ENCODE results near the gene LRFN3. TPM values are rescaled to one million over a fixed set of nuclear protein-coding genes. Genes with fewer than 3 reads are reported as not detected.

LRFN3 gene
- total RNA-seq, 2 experiments from 2014 or later: 2.8 to 6.0 TPM

DNA sequence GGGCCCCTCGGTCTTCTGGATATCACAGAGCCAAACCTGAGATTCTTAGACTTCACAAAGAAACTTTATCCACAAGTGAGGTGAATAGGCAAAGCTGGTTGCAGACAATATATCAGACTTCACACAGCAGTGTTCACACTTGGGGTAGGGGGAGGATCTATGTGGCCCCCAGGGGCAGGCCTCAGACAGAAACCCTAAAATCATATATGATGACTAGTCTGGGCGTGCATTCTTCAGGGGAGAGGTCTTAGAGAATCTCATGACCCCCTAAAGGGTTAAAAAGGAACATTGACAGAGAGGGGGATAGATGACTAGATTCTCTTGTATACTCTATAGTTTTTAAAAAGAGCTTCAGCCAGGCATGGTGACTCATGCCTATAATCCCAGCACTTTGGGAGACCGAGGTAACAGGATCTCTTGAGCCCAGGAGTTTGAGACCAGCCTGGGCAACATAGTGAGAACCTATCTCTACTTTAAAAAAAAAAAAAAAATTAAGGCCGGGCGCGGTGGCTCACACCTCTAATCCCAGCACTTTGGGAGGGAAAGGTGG lies 30.9 kb upstream of the LRFN3 start:
- ChIA-PET CTCF (ENCODE audit: unreplicated experiment) (no interaction called here), POLR2A (no interaction called here)
- H3K36me3 ChIP-seq (ENCODE audit: insufficient read depth, low read length): no peaks in the 10 kb centered on the region
- H3K9me2 ChIP-seq (ENCODE audit: insufficient read depth, low read length): no peaks in the 10 kb centered on the region
- intact Hi-C loops (cut with micrococcal nuclease; ENCODE audit: unreplicated experiment): no loop called here
- DNase-seq (ENCODE audit: low spot score): no peak
- H3K9me3 ChIP-seq (ENCODE audit: low read length): no peaks in the 10 kb centered on the region
- peak overlapping the region; percentile 87 for H3K27ac ChIP-seq (ENCODE audit: low read depth, low read length, poor library complexity, severe bottlenecking)
- no peak overlapping the region for H2AFZ ChIP-seq (ENCODE audit: low read length)
- H4K20me1 ChIP-seq (ENCODE audit: insufficient read depth, low read length): no peaks in the 10 kb centered on the region
- BruUV-seq (replicated peaks): no TSS peak
- peaks cover 70% of the 10 kb centered on the region for H3K4me1 ChIP-seq (ENCODE audit: insufficient read depth, low read length, poor library complexity, severe bottlenecking)
- no peak overlapping the region for H3K4me3 ChIP-seq (ENCODE audit: low read depth, low read length, poor library complexity, severe bottlenecking)
- TF ChIP-seq, protein P1, sequence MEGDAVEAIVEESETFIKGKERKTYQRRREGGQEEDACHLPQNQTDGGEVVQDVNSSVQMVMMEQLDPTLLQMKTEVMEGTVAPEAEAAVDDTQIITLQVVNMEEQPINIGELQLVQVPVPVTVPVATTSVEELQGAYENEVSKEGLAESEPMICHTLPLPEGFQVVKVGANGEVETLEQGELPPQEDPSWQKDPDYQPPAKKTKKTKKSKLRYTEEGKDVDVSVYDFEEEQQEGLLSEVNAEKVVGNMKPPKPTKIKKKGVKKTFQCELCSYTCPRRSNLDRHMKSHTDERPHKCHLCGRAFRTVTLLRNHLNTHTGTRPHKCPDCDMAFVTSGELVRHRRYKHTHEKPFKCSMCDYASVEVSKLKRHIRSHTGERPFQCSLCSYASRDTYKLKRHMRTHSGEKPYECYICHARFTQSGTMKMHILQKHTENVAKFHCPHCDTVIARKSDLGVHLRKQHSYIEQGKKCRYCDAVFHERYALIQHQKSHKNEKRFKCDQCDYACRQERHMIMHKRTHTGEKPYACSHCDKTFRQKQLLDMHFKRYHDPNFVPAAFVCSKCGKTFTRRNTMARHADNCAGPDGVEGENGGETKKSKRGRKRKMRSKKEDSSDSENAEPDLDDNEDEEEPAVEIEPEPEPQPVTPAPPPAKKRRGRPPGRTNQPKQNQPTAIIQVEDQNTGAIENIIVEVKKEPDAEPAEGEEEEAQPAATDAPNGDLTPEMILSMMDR (conservative IDR thresholded peaks at IDR 0.05; ENCODE audit: low read length): no peak
- TF ChIP-seq EZH2phosphoT487 (IDR thresholded peaks at IDR 0.05; ENCODE audit: borderline replicate concordance, low read depth, low read length): no peak
- H3K4me2 ChIP-seq (ENCODE audit: low read length): no peak overlapping the region
- peaks cover 11% of the 10 kb centered on the region; the same call in 1 of the 2 replicates for H3K79me2 ChIP-seq (ENCODE audit: insufficient read depth, low read depth, low read length)

DNA sequence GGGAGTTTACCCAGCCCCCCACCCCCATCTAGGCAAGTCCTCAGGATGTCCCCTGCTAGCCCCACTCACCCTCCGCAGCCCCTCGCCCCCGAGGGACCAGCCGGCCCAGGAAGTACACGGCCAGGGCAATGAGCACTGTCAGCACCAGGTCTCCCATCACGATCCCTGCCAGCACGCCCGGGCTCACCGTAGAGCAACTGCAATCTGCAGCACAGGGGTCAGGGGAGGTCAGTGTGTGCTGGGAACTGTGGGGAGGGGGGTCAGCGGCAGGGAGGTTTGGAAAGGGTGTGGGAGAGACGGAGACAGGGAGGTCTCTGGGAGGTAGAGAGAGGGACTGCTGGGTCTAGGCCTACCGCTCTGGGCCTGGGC lies 28.8 kb upstream of the LRFN3 start:
- no peak overlapping the region for H2AFZ ChIP-seq (ENCODE audit: low read length)
- no peak overlapping the region for H3K27ac ChIP-seq (ENCODE audit: low read depth, low read length, poor library complexity, severe bottlenecking)
- H3K4me3 ChIP-seq (ENCODE audit: low read depth, low read length, poor library complexity, severe bottlenecking): no peak overlapping the region
- TF ChIP-seq EZH2phosphoT487 (IDR thresholded peaks at IDR 0.05; ENCODE audit: borderline replicate concordance, low read depth, low read length): no peak
- TF ChIP-seq, protein P1 (conservative IDR thresholded peaks at IDR 0.05; ENCODE audit: low read length): no peak
- no peaks in the 10 kb centered on the region for H3K9me2 ChIP-seq (ENCODE audit: insufficient read depth, low read length)
- H3K4me1 ChIP-seq (ENCODE audit: insufficient read depth, low read length, poor library complexity, severe bottlenecking): peaks cover 58% of the 10 kb centered on the region
- CTCF ChIA-PET (ENCODE audit: unreplicated experiment): no interaction called here
- H3K9me3 ChIP-seq (ENCODE audit: low read length): no peaks in the 10 kb centered on the region
- intact Hi-C loops (cut with micrococcal nuclease; ENCODE audit: unreplicated experiment): no loop called here
- no TSS peak for BruUV-seq (replicated peaks)
- H3K79me2 ChIP-seq (ENCODE audit: insufficient read depth, low read depth, low read length): peaks cover 5% of the 10 kb centered on the region; the same call in 1 of the 2 replicates
- no peak overlapping the region for H3K4me2 ChIP-seq (ENCODE audit: low read length)
- no peaks in the 10 kb centered on the region for H3K36me3 ChIP-seq (ENCODE audit: insufficient read depth, low read length)
- DNase-seq (ENCODE audit: low spot score): no peak
- H4K20me1 ChIP-seq (ENCODE audit: insufficient read depth, low read length): no peaks in the 10 kb centered on the region
- POLR2A ChIA-PET: no interaction called here

GRCh38 chr19:35908010-35908441 lies 28.1 kb upstream of the LRFN3 start, which contains the start of gene TYROBP:
Gene TYROBP, minus strand, starts transcription at chr19:35908295. Its CDS starts 67 bp downstream, at chr19:35908228.
- DNase-seq (ENCODE audit: low spot score): no peak
- TF ChIP-seq, protein P1 (conservative IDR thresholded peaks at IDR 0.05; ENCODE audit: low read length): no peak
- no peak for TF ChIP-seq EZH2phosphoT487 (IDR thresholded peaks at IDR 0.05; ENCODE audit: borderline replicate concordance, low read depth, low read length)
- Histone ChIP-seq H2AFZ (ENCODE audit: low read length) (peak within 1 kb of the TSS; percentile 78), H3K4me3 (ENCODE audit: low read depth, low read length, poor library complexity, severe bottlenecking) (peak within 1 kb of the TSS; percentile 1), H3K9me2 (ENCODE audit: insufficient read depth, low read length) (no peaks in the 10 kb centered on the region), H3K4me2 (ENCODE audit: low read length) (peak within 1 kb of the TSS; percentile 55), H3K27ac (ENCODE audit: low read depth, low read length, poor library complexity, severe bottlenecking) (peak within 1 kb of the TSS; percentile 64), H3K36me3 (ENCODE audit: insufficient read depth, low read length) (no peaks in the 10 kb centered on the region), H3K79me2 (ENCODE audit: insufficient read depth, low read depth, low read length) (no peaks in the 10 kb centered on the region; the same call in 1 of the 2 replicates), H4K20me1 (ENCODE audit: insufficient read depth, low read length) (no peaks in the 10 kb centered on the region), H3K9me3 (ENCODE audit: low read length) (no peaks in the 10 kb centered on the region), H3K4me1 (ENCODE audit: insufficient read depth, low read length, poor library complexity, severe bottlenecking) (peaks cover 51% of the 10 kb centered on the region)
- ChIA-PET CTCF (ENCODE audit: unreplicated experiment) (no interaction called here), POLR2A (interaction anchor here (0.8 kb wide), 1 partner anchor 10 kb away, joined by 3 read pairs; no protein-coding TSS in a partner anchor)
- intact Hi-C loops (cut with micrococcal nuclease; ENCODE audit: unreplicated experiment): no loop called here
- BruUV-seq (replicated peaks): no TSS peak

All from OCI-LY7 (cell line).